GM18870 (cell line): ENCODE data around the gene LRRC74B.

Source experiments
- ATAC-seq: cut with Tn5 transposase; IDR thresholded peaks from one replicate; pipeline ENCODE4 v1.9.1; 2021; ENCODE audit warnings: moderate library complexity; ENCODE audit not compliant: unreplicated experiment

LRRC74B gene

DNA sequence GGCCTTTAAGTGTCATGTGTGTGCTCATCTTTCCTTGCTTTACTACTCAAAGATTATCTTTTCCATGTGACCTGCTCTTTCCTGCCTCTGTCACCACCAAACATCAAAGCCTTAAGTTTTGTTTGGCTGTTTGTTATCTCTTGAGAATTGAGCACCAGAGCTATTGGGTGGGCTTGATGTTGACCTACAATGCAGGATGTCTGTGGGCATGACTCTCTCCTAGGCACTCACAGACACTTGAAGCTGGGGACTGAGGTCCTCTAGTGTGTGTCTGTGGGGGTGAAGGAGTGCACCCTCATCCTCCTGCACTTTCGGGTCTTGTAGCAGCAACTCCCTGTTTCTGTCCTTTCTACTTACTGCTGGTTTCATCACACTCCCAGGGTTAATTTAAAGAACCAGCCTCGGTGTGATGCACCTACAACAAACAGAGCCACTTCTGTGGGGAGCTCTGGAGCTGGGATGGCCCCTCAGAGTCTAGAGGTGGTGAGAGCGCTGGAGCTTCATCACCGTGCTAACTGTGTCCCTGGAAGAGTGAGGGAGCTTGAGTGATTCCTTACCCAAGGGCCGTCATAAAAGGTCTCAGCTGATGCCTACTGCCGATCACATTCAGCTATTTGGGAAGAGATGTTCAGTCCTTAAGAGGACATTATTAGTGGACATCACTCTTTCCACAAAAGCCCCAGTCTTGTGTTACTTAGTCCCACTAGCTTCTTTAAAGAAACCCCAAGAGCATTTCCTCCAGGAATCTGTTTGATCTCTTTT is 56.3 kb downstream of the LRRC74B start:
- no peak for ATAC-seq

DNA sequence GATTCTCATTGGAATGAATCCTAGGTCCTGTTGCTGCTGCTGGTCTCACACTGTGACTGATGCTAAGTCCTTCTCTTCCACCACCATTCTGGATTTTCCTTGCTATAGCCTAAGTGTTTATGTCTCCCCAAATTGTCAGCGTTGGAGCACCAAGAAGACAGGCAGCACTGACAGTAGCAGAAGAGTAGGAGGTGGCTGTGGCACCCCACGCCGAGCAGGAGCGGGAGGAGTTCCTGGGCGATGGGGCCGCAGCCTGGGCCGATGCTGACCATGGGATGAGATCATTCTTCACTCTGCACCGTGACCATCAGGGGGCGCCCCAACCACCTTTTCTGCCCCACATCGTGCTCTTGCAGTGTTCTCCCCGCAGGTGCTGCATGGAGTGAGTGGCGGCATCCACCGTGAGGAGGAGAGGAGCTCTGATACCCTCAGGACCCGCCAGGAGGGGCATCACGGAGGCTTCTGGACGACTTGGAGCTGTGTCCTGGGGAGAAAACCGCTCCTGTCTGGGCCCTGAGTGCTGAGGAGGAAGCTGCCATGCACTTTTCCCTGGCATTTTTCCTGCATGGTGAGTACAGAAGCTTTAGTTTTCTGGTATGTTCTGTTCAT is 57.0 kb downstream of the LRRC74B start:
- no peak for ATAC-seq

DNA sequence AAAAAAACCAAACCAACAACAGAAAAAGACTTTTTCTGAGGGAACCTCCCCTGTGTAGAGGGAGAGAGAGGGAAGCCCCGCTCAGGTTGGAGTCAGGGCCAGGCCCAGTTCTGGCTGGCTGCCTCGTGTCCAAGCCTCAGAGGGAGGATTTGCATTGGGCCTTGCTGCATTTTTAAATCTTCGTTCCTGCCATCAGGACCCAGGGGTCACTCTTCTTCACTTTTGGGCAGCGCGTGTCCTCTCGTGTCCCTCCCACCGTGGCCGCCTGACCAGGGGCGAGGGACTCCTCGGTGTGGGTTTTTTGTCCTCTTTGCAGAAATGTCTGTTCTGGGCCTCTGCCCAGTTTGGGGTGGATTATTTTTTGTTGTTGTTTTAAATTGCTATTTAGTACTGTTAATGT is 57.9 kb downstream of the LRRC74B start:
- ATAC-seq = no peak

- no peak for ATAC-seq
These were observed 58.5 kb downstream of the LRRC74B start for GRCh38 chr22:21104126-21104691.

- ATAC-seq = no peak
These were observed 59.5 kb downstream of the LRRC74B start for GRCh38 chr22:21105294-21105693.

GRCh38 chr22:21106000-21106399 is 60.3 kb downstream of the LRRC74B start:
- no peak for ATAC-seq

GRCh38 chr22:21108379-21109115 is 62.8 kb downstream of the LRRC74B start:
- no peak for ATAC-seq
